GM21528 (cell line): ENCODE results near the gene DLL3.

ENCODE experiments used
- ATAC-seq: cut with Tn5 transposase; IDR thresholded peaks from one replicate; pipeline ENCODE4 v1.9.1; 2021; ENCODE audit warnings: mild to moderate bottlenecking, moderate library complexity; ENCODE audit not compliant: unreplicated experiment, low FRiP score

DLL3 gene

GRCh38 chr19:39480337-39481228 is 18.2 kb upstream of the DLL3 start, which contains the start of gene TIMM50:
Gene TIMM50 (plus strand): TSS chr19:39480838. CDS start chr19:39480854, 16 bp downstream.
- ATAC-seq: peak; percentile 80

- no peak for ATAC-seq
These were observed 17.6 kb upstream of the DLL3 start for GRCh38 chr19:39481229-39481545.

- ATAC-seq: no peak
These were observed 17.1 kb upstream of the DLL3 start for GRCh38 chr19:39481676-39482075.

GRCh38 chr19:39483141-39483540 is 15.6 kb upstream of the DLL3 start:
- ATAC-seq: no peak

GRCh38 chr19:39489756-39490155 is 9.0 kb upstream of the DLL3 start:
- no peak for ATAC-seq

- ATAC-seq: no peak
These were observed 6.5 kb upstream of the DLL3 start for GRCh38 chr19:39492225-39492624.

- ATAC-seq: no peak
These were observed 6.0 kb upstream of the DLL3 start for GRCh38 chr19:39492788-39493187.

- ATAC-seq: no peak
These were observed 4.1 kb upstream of the DLL3 start for GRCh38 chr19:39494661-39495060.

GRCh38 chr19:39496063-39496462 is 2.7 kb upstream of the DLL3 start:
- ATAC-seq: no peak

- ATAC-seq: no peak
These were observed 1.1 kb upstream of the DLL3 start for GRCh38 chr19:39497701-39497995.

- no peak for ATAC-seq
These were observed 550 bp upstream of the DLL3 start for GRCh38 chr19:39497996-39498797.

GRCh38 chr19:39499932-39500331 is 1.2 kb downstream of the DLL3 start:
- no peak for ATAC-seq

GRCh38 chr19:39500543-39500942 is 1.8 kb downstream of the DLL3 start:
- no peak for ATAC-seq

GRCh38 chr19:39501340-39501739 is 2.6 kb downstream of the DLL3 start:
- no peak for ATAC-seq

GRCh38 chr19:39502640-39503417 is 4.1 kb downstream of the DLL3 start:
- ATAC-seq: no peak

- no peak for ATAC-seq
These were observed 7.8 kb downstream of the DLL3 start for GRCh38 chr19:39506598-39506943.

- ATAC-seq: no peak
These were observed 8.4 kb downstream of the DLL3 start for GRCh38 chr19:39506944-39507714.

GRCh38 chr19:39507715-39508364 is 9.1 kb downstream of the DLL3 start:
- no peak for ATAC-seq

- ATAC-seq: no peak
These were observed 9.9 kb downstream of the DLL3 start for GRCh38 chr19:39508629-39509028.

GRCh38 chr19:39509233-39509632 is 10.5 kb downstream of the DLL3 start:
- ATAC-seq: no peak
